Stimulated activated CD4-positive, alpha-beta T cell treated with anti-CD3 and anti-CD28 coated beads, Interleukin-1b, Interleukin-23, amount 100 ng/mL, for 48 hours (primary cell): ENCODE measurements around the gene PTPRA.
"Not testable (repeated sequence)": the region's sequence is repeated elsewhere in the genome, so short reads cannot be mapped to it uniquely, and the experiment has no call there.

ENCODE experiments used
- DNase-seq: peaks from one replicate; pipeline ENCODE4 v3.0.0-alpha.2; 2020

The PTPRA gene

GRCh38 chr20:3010985-3011723 lies 137.9 kb downstream of the PTPRA start:
- DNase-seq = peak; percentile 48

GRCh38 chr20:3011752-3012151 lies 138.5 kb downstream of the PTPRA start:
- DNase-seq = peak; percentile 63

- DNase-seq = peak; percentile 34
Observed at GRCh38 chr20:3013771-3014170, 140.5 kb downstream of the PTPRA start.

GRCh38 chr20:3014179-3014578 lies 140.9 kb downstream of the PTPRA start:
- peak; percentile 55 for DNase-seq

- DNase-seq = peak; percentile 79
Observed at GRCh38 chr20:3014662-3015061, 141.4 kb downstream of the PTPRA start.

- DNase-seq = peak; percentile 30
Observed at GRCh38 chr20:3015302-3015701, 142.0 kb downstream of the PTPRA start.

- DNase-seq = no peak
Observed at GRCh38 chr20:3021327-3021726, 148.0 kb downstream of the PTPRA start.

- DNase-seq = no peak
Observed at GRCh38 chr20:3021777-3022176, 148.5 kb downstream of the PTPRA start.

GRCh38 chr20:3022559-3023490 lies 149.5 kb downstream of the PTPRA start:
- DNase-seq = not testable (repeated sequence)

- no peak for DNase-seq
Observed at GRCh38 chr20:3027987-3028386, 154.7 kb downstream of the PTPRA start.

GRCh38 chr20:3031524-3032147 lies 158.4 kb downstream of the PTPRA start:
- no peak for DNase-seq

- no peak for DNase-seq
Observed at GRCh38 chr20:3032624-3033023, 159.3 kb downstream of the PTPRA start.

GRCh38 chr20:3037654-3038053 lies 164.4 kb downstream of the PTPRA start:
- no peak for DNase-seq

- no peak for DNase-seq
Observed at GRCh38 chr20:3038454-3038853, 165.2 kb downstream of the PTPRA start.

- no peak for DNase-seq
Observed at GRCh38 chr20:3039426-3039825, 166.1 kb downstream of the PTPRA start.

GRCh38 chr20:3040086-3040485 lies 166.8 kb downstream of the PTPRA start:
- no peak for DNase-seq

GRCh38 chr20:3041854-3042409 lies 168.7 kb downstream of the PTPRA start:
- no peak for DNase-seq

GRCh38 chr20:3042625-3043024 lies 169.3 kb downstream of the PTPRA start:
- DNase-seq = no peak

GRCh38 chr20:3043322-3043721 lies 170.0 kb downstream of the PTPRA start, which contains the start of gene GNRH2:
GNRH2 (plus strand) TSS chr20:3043622; CDS start chr20:3044415, 793 bp downstream.
- DNase-seq = no peak

GRCh38 chr20:3044336-3044965 lies 171.2 kb downstream of the PTPRA start:
- DNase-seq = no peak

- peak; percentile 64 for DNase-seq
Observed at GRCh38 chr20:3045042-3045815, 171.9 kb downstream of the PTPRA start.
